ENCODE measurements around the gene ABCA3. TPM values are rescaled to one million over a fixed set of nuclear protein-coding genes. Genes with fewer than 3 reads are reported as not detected.
"Not testable (repeated sequence)": the region's sequence is repeated elsewhere in the genome, so short reads cannot be mapped to it uniquely, and the experiment has no call there.

Gene ABCA3
- total RNA-seq (100 to 1,000 TPM; 329 to 334 TPM), polyA plus RNA-seq (ENCODE audit: insufficient read length in 6 of 6) (10 to 100 TPM in 2 of 6 donors, 1 to 10 TPM in 4; 6.8 to 17.3 (median 9.6) TPM)
- long read RNA-seq, donor 1, partial matches to known transcripts: 0 of 1 reads
- long read RNA-seq, donor 1, other reads (novel, unspliced or antisense): 0 of 1 reads
- long read RNA-seq, donor 2: 0 reads
- long read RNA-seq, donor 3: 0 reads
- long read RNA-seq, donor 4, partial matches to known transcripts: 24 of 34 reads
- long read RNA-seq, donor 4, other reads (novel, unspliced or antisense): 6 of 34 reads
- long read RNA-seq, donor 5, partial matches to known transcripts: 11 of 11 reads
- long read RNA-seq, donor 5, other reads (novel, unspliced or antisense): 0 of 11 reads
- long read RNA-seq, donor 6: 0 reads
- long read RNA-seq, donor 7: 0 reads
- long read RNA-seq, donor 8: 0 reads
- long read RNA-seq, donor 9: 0 reads
- long read RNA-seq, donor 10, transcript ABCA3-205 (6 exons, 1,205 nt): major isoform, 12 of 53 reads
- long read RNA-seq, donor 10, partial matches to known transcripts: 29 of 53 reads
- long read RNA-seq, donor 10, other reads (novel, unspliced or antisense): 12 of 53 reads
- long read RNA-seq, donor 11: 0 reads
- long read RNA-seq, donor 12, full-length matches to known transcripts: 1 of 1 reads
- long read RNA-seq, donor 12, partial matches to known transcripts: 0 of 1 reads
- long read RNA-seq, donor 12, other reads (novel, unspliced or antisense): 0 of 1 reads

- H3K4me1 ChIP-seq: peaks cover 0 to 17% of the 10 kb centered on the region in 2 donors
- peak within 1 kb of the TSS; percentile 64 to 69 for H3K4me3 ChIP-seq
- H3K9me3 ChIP-seq: no peaks in the 10 kb centered on the region
- DNase-seq: peak; percentile 86 to 98 (median 94)
- H3K36me3 ChIP-seq: no peaks in the 10 kb centered on the region
- ATAC-seq: peak; percentile 92
- intact Hi-C loops (cut with DNase I): loop anchor here in 1 of 2 donors (5.0 kb wide), 1 partner anchor 161 kb away; no protein-coding TSS in a partner anchor
- H3K27me3 ChIP-seq: peaks cover 0 to 43% of the 10 kb centered on the region in 2 donors
- peak; percentile 100 for TF ChIP-seq CTCF (IDR thresholded peaks at IDR 0.05)
- peak within 1 kb of the TSS; percentile 26 to 77 for H3K27ac ChIP-seq
These were observed at the start of gene ABCA3 for GRCh38 chr16:2340564-2341455. TSS of gene ABCA3 (minus strand) at chr16:2340728. CDS start at chr16:2326466, 14,262 bp downstream.

- ATAC-seq (peak; percentile 80), DNase-seq (peak in 2 of 4 donors; percentile 7 to 51)
- no peaks in the 10 kb centered on the region for H3K36me3 ChIP-seq
- no peaks in the 10 kb centered on the region for H3K4me1 ChIP-seq
- H3K27me3 ChIP-seq: peaks cover 0 to 4% of the 10 kb centered on the region in 2 donors
- no peak overlapping the region for H3K27ac ChIP-seq
- H3K9me3 ChIP-seq: peaks cover 0 to 8% of the 10 kb centered on the region in 2 donors
- intact Hi-C loops (cut with DNase I): no loop called here
- TF ChIP-seq CTCF (IDR thresholded peaks at IDR 0.05): no peak
- H3K4me3 ChIP-seq: no peak overlapping the region
These were observed 48.4 kb upstream of the ABCA3 start for GRCh38 chr16:2388875-2389433.

- TF ChIP-seq CTCF (IDR thresholded peaks at IDR 0.05): no peak
- Histone ChIP-seq H3K36me3 (no peaks in the 10 kb centered on the region), H3K4me1 (no peaks in the 10 kb centered on the region), H3K27me3 (peaks cover 0 to 4% of the 10 kb centered on the region in 2 donors), H3K27ac (no peak overlapping the region), H3K9me3 (peaks cover 0 to 8% of the 10 kb centered on the region in 2 donors), H3K4me3 (no peak overlapping the region)
- intact Hi-C loops (cut with DNase I): no loop called here
- DNase-seq: no peak
- ATAC-seq: no peak
These were observed 47.8 kb upstream of the ABCA3 start for GRCh38 chr16:2388139-2388874.

- H3K4me3 ChIP-seq: no peak overlapping the region
- H3K4me1 ChIP-seq: no peaks in the 10 kb centered on the region
- no peak for DNase-seq
- H3K36me3 ChIP-seq: no peaks in the 10 kb centered on the region
- H3K9me3 ChIP-seq: peaks cover 0 to 8% of the 10 kb centered on the region in 2 donors
- TF ChIP-seq CTCF (IDR thresholded peaks at IDR 0.05): no peak
- ATAC-seq: no peak
- peaks cover 0 to 4% of the 10 kb centered on the region in 2 donors for H3K27me3 ChIP-seq
- H3K27ac ChIP-seq: no peak overlapping the region
- intact Hi-C loops (cut with DNase I): no loop called here
These were observed 46.5 kb upstream of the ABCA3 start for GRCh38 chr16:2386990-2387389.

GRCh38 chr16:2385982-2386381, 45.5 kb upstream of the ABCA3 start:
- H3K27ac ChIP-seq; intact Hi-C loops (cut with DNase I); H3K36me3 ChIP-seq; H3K27me3 ChIP-seq; H3K4me3 ChIP-seq; H3K4me1 ChIP-seq; H3K9me3 ChIP-seq: not testable (repeated sequence)
- ATAC-seq (peak; percentile 60), DNase-seq (peak in 1 of 4 donors; percentile 12)
